ENCODE measurements around the gene EIF1. TPM values are rescaled to one million over a fixed set of nuclear protein-coding genes. Genes with fewer than 3 reads are reported as not detected.

The EIF1 gene
- total and polyA plus RNA-seq, 12 donors, result 105 to 1,189 (median 442) TPM

GRCh38 chr17:41650794-41651624 is 37.7 kb upstream of the EIF1 start:
- H3K27ac ChIP-seq, result peak overlapping the region in 1 of 5 donors; percentile 61

DNA sequence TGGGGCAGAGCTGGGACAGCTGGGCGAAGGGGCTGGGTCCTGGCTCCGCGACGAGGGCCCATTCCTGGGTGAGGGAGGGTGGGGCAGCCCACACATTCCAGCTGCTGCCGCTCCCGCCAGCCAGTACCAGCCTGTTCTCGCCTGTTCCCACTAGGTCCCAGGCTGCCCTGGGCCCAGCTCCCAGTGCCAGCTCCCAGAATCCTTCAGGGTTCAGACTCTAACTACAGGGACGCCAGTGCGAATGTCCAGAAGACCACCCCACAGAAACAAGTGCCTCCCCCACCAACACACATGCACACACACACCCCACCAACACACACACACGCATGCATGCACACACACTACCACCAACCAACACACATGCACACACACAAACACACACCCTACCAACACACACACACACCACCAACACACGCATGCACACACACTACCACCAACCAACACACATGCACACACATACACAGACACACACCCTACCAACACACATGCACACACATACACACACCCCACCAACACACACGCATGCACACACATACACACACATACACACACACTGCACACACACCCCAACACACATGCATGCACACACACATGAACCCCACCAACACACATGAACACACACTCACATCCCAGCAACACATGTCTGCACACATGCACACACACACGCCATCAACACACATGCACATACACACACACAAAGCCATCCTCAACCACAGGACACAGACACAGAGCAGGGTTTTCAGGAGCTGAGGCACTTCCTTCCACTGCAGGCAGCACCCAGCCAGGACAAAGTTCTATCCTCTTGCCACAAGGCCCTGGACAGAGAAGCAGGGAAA is 36.8 kb upstream of the EIF1 start:
- no peak for TF ChIP-seq POLR2A (IDR thresholded peaks at IDR 0.05)
- TF ChIP-seq, protein P1, sequence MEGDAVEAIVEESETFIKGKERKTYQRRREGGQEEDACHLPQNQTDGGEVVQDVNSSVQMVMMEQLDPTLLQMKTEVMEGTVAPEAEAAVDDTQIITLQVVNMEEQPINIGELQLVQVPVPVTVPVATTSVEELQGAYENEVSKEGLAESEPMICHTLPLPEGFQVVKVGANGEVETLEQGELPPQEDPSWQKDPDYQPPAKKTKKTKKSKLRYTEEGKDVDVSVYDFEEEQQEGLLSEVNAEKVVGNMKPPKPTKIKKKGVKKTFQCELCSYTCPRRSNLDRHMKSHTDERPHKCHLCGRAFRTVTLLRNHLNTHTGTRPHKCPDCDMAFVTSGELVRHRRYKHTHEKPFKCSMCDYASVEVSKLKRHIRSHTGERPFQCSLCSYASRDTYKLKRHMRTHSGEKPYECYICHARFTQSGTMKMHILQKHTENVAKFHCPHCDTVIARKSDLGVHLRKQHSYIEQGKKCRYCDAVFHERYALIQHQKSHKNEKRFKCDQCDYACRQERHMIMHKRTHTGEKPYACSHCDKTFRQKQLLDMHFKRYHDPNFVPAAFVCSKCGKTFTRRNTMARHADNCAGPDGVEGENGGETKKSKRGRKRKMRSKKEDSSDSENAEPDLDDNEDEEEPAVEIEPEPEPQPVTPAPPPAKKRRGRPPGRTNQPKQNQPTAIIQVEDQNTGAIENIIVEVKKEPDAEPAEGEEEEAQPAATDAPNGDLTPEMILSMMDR (IDR thresholded peaks at IDR 0.05), result no peak
- peaks cover 7 to 9% of the 10 kb centered on the region in 2 donors for H3K4me1 ChIP-seq (replicated peaks in 1 of 2)
- H3K27ac ChIP-seq, result peak overlapping the region in 1 of 5 donors; percentile 61
- no peaks in the 10 kb centered on the region for H3K36me3 ChIP-seq (replicated peaks in 1 of 2)
- DNase-seq, result no peak
- 73 to 90% (median 87%) methylated on average over 6 to 13 of the region's 13 CpGs for WGBS, 4 donors
- intact Hi-C loops (cut with DNase I), result loop anchor here in 1 of 2 donors (10.0 kb wide), 2 partner anchors 327 to 847 kb away; no protein-coding TSS in a partner anchor
- H3K9me3 ChIP-seq (replicated peaks in 1 of 3), result no peaks in the 10 kb centered on the region
- H3K27me3 ChIP-seq, result no peaks in the 10 kb centered on the region
- H3K4me3 ChIP-seq, result no peak overlapping the region

More at GRCh38 chr17:41650794-41651624, 37.7 kb upstream of the EIF1 start:
- H3K9me3 ChIP-seq (replicated peaks in 1 of 3), result no peaks in the 10 kb centered on the region
- H3K36me3 ChIP-seq (replicated peaks in 1 of 2), result no peaks in the 10 kb centered on the region
- TF ChIP-seq, protein P1 (IDR thresholded peaks at IDR 0.05), result no peak
- TF ChIP-seq POLR2A (IDR thresholded peaks at IDR 0.05), result no peak
- no peak overlapping the region for H3K4me3 ChIP-seq
- intact Hi-C loops (cut with DNase I), result loop anchor here in 1 of 2 donors (10.0 kb wide), 2 partner anchors 326 to 846 kb away; no protein-coding TSS in a partner anchor
- WGBS, 4 donors, result 79 to 94% (median 82%) methylated on average over 3 to 15 of the region's 15 CpGs
- DNase-seq, result no peak
- H3K4me1 ChIP-seq (replicated peaks in 1 of 2), result peaks cover 7 to 12% of the 10 kb centered on the region in 2 donors
- H3K27me3 ChIP-seq, result no peaks in the 10 kb centered on the region

DNA sequence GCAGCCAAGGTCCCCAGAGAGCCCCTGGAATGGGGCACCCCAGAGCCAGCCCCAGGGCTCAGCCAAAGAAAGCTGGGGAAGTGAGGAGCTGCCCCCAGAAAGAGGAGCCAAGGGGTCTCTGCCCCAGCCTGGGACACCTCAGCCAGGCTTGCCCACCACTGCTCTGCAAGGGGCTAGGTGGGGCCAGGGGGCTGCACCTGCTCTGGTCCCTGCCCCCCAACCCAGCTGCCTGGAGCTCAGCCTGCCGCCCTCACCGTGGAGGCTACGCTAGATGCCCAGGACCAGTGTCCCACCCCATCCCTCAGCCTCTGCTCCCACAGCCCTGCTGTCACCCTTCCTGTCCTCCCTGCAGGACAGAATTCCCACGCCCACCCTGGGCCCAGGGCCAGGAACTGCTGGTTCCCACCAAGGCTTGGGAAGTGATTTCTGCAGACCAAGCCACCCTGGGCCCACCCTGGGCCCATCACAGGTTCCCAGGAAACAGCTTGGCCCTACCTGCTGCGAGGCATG is 36.2 kb upstream of the EIF1 start:
- intact Hi-C loops (cut with DNase I), result loop anchor here in 1 of 2 donors (10.0 kb wide), 2 partner anchors 328 to 848 kb away; no protein-coding TSS in a partner anchor

More for the DNA sequence above, 36.2 kb upstream of the EIF1 start:
- no peaks in the 10 kb centered on the region for H3K9me3 ChIP-seq (replicated peaks in 1 of 3)
- no peak for DNase-seq
- 71 to 83% (median 81%) methylated on average over 1 to 5 of the region's 5 CpGs for WGBS, 4 donors
- TF ChIP-seq, protein P1 (IDR thresholded peaks at IDR 0.05), result no peak
- TF ChIP-seq POLR2A (IDR thresholded peaks at IDR 0.05), result no peak
- H3K4me1 ChIP-seq (replicated peaks in 1 of 2), result peaks cover 7 to 9% of the 10 kb centered on the region in 2 donors
- no peaks in the 10 kb centered on the region for H3K27me3 ChIP-seq
- no peak overlapping the region for H3K4me3 ChIP-seq
- H3K27ac ChIP-seq, result no peak overlapping the region
- no peaks in the 10 kb centered on the region for H3K36me3 ChIP-seq (replicated peaks in 1 of 2)
